Neural progenitor cell (in vitro differentiated cells): ENCODE measurements around the gene FOXC2. TPM values are rescaled to one million over a fixed set of nuclear protein-coding genes. Genes with fewer than 3 reads are reported as not detected.

Experiments
- DNase-seq: peaks from one replicate; pipeline ENCODE4 v3.0.0-alpha.2; 2016; ENCODE audit warnings: low spot score
- H2AFZ ChIP-seq: fragments of 200-600 bp; sonication (generic); replicated peaks from 2 replicates; pipeline ENCODE4 v1.6.1; 2016; ENCODE audit warnings: antibody characterized with exemption
- H3F3A ChIP-seq: fragments of 200-600 bp; sonication (generic); 2 replicates; pipeline ENCODE4 v1.6.1; 2016; ENCODE audit warnings: antibody characterized with exemption, low read depth
- H3K27ac ChIP-seq: fragments of 200-600 bp; sonication (generic); 2 replicates; pipeline ENCODE4 v1.5.1; 2016; ENCODE audit warnings: mild to moderate bottlenecking
- H3K27me3 ChIP-seq: fragments of 200-600 bp; sonication (generic); 2 replicates; pipeline ENCODE4 v1.6.1; 2016; ENCODE audit warnings: mild to moderate bottlenecking, moderate library complexity
- H3K36me3 ChIP-seq: fragments of 200-600 bp; sonication (generic); 2 replicates; pipeline ENCODE4 v1.5.1; 2016
- H3K4me1 ChIP-seq: fragments of 200-600 bp; sonication (generic); 2 replicates; pipeline ENCODE4 v1.6.1; 2016; ENCODE audit warnings: mixed run types
- H3K4me2 ChIP-seq: fragments of 200-600 bp; sonication (generic); 2 replicates; pipeline ENCODE4 v1.6.1; 2016
- H3K4me3 ChIP-seq: fragments of 200-600 bp; sonication (generic); 2 replicates; pipeline ENCODE4 v1.5.1; 2016
- H3K79me2 ChIP-seq: fragments of 200-600 bp; sonication (generic); 2 replicates; pipeline ENCODE4 v1.6.1; 2016; ENCODE audit warnings: low read depth
- H3K9ac ChIP-seq: fragments of 200-600 bp; sonication (generic); 2 replicates; pipeline ENCODE4 v1.6.1; 2016
- H3K9me3 ChIP-seq: fragments of 200-600 bp; sonication (generic); 2 replicates; pipeline ENCODE4 v1.5.1; 2016; ENCODE audit warnings: low read depth
- H4K20me1 ChIP-seq: fragments of 200-600 bp; sonication (generic); 2 replicates; pipeline ENCODE4 v1.6.1; 2016; ENCODE audit warnings: low read depth
- H3K27ac Mint-ChIP-seq: 3 replicates; pipeline ENCODE4 v1.8.0; 2021; ENCODE audit warnings: mixed read lengths
- H3K27me3 Mint-ChIP-seq: 2 replicates; pipeline ENCODE4 v1.8.0; 2022; ENCODE audit warnings: low read depth, mild to moderate bottlenecking, inconsistent platforms, moderate library complexity, mixed read lengths; ENCODE audit not compliant: insufficient read depth
- H3K36me3 Mint-ChIP-seq: 3 replicates; pipeline ENCODE4 v1.8.0; 2021; ENCODE audit warnings: mixed read lengths
- H3K4me1 Mint-ChIP-seq: 3 replicates; pipeline ENCODE4 v1.8.0; 2021; ENCODE audit warnings: mixed read lengths
- H3K4me3 Mint-ChIP-seq: 3 replicates; pipeline ENCODE4 v1.8.0; 2021; ENCODE audit warnings: mild to moderate bottlenecking, moderate library complexity, mixed read lengths
- H3K9me3 Mint-ChIP-seq: 3 replicates; pipeline ENCODE4 v1.8.0; 2020; ENCODE audit warnings: mixed read lengths
- EZH2 ChIP-seq: fragments of 200-600 bp; sonication (generic); IDR thresholded peaks from 2 replicates; pipeline ENCODE4 v1.6.1; 2017; ENCODE audit warnings: antibody characterized with exemption, mild to moderate bottlenecking, moderate library complexity
- EZH2phosphoT487 ChIP-seq: fragments of 200-600 bp; sonication (generic); IDR thresholded peaks from 2 replicates; pipeline ENCODE4 v1.6.1; 2017; ENCODE audit warnings: antibody characterized with exemption
- total RNA-seq: library from RNA; depleted of rRNA; stranded (reverse); fragments of >200 nt; gene quantifications from 2 replicates; pipeline ENCODE4 v1.2.3, GENCODE V29; 2015; ENCODE audit warnings: low replicate concordance
- TF ChIP-seq, protein P1 (sequence below): fragments of 200-600 bp; sonication (generic); IDR thresholded peaks from 2 replicates; pipeline ENCODE4 v1.5.1; 2017; ENCODE audit warnings: antibody characterized with exemption, mild to moderate bottlenecking

The FOXC2 gene
- total RNA-seq, 1 donor from 2014 or later: not detected

DNA sequence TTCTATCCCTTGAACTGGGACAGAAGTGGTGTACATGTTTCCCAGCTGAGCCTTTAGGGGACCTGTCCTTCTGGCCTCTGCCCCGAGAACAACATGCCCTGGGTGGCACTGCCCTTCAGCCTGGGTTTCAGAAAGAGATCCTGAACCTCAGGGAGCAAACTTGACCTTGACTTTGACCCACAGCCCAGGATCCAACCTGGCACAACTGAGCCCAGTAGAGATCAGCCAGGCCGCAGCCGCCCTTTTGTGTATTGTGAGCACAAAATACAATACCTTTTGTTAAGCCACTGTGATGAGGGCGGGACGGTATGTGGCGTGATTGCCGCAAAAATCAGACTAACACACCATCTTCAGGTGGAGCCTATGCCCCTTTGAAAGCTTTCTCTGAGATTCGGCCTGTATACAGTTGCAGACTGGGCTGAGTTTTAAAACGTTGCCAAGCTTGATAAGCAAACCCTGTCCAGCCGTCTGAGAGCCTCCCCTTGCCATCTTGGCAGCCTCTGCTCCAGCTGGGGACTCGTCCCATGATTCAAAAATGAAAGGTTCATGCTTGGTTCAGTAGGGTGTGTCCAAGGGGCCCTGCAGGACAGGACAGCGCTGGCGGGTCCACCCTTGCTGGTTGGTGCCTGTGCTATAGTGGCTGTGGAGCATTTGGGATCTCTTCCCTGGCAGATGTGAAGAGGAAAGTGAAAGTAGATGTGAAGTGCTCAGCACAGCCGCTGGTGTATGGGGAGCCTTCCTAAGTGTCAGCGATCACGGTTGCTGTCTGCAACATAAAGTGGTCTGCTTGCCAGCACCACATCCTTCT is 52.0 kb downstream of the FOXC2 start:
- H3K9me3 Mint-ChIP-seq: no peaks in the 10 kb centered on the region
- H3K27me3 Mint-ChIP-seq: peaks cover 2% of the 10 kb centered on the region
- no peaks in the 10 kb centered on the region for H3K36me3 Mint-ChIP-seq
- no peaks in the 10 kb centered on the region for H3F3A ChIP-seq
- no peak overlapping the region for H3K27ac ChIP-seq
- no peaks in the 10 kb centered on the region for H3K4me1 ChIP-seq
- no peak overlapping the region for H2AFZ ChIP-seq
- no peak for DNase-seq
- no peak overlapping the region for H3K4me3 Mint-ChIP-seq
- TF ChIP-seq EZH2: no peak
- TF ChIP-seq, protein P1, sequence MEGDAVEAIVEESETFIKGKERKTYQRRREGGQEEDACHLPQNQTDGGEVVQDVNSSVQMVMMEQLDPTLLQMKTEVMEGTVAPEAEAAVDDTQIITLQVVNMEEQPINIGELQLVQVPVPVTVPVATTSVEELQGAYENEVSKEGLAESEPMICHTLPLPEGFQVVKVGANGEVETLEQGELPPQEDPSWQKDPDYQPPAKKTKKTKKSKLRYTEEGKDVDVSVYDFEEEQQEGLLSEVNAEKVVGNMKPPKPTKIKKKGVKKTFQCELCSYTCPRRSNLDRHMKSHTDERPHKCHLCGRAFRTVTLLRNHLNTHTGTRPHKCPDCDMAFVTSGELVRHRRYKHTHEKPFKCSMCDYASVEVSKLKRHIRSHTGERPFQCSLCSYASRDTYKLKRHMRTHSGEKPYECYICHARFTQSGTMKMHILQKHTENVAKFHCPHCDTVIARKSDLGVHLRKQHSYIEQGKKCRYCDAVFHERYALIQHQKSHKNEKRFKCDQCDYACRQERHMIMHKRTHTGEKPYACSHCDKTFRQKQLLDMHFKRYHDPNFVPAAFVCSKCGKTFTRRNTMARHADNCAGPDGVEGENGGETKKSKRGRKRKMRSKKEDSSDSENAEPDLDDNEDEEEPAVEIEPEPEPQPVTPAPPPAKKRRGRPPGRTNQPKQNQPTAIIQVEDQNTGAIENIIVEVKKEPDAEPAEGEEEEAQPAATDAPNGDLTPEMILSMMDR: no peak
- no peak for TF ChIP-seq EZH2phosphoT487
- no peaks in the 10 kb centered on the region for H3K79me2 ChIP-seq
- no peak overlapping the region for H3K4me2 ChIP-seq
- no peak overlapping the region for H3K9ac ChIP-seq
- no peak overlapping the region for H3K4me3 ChIP-seq
- H3K27ac Mint-ChIP-seq: no peak overlapping the region
- no peaks in the 10 kb centered on the region for H3K27me3 ChIP-seq
- no peaks in the 10 kb centered on the region for H3K36me3 ChIP-seq
- peaks cover 20% of the 10 kb centered on the region for H3K4me1 Mint-ChIP-seq
- no peaks in the 10 kb centered on the region for H4K20me1 ChIP-seq
- H3K9me3 ChIP-seq: no peaks in the 10 kb centered on the region

Other genes starting within 250 kb of the FOXC2 start
- gene FOXF1, start 56.3 kb upstream of the FOXC2 start, total RNA-seq: not detected in 2 replicates
- 17.4 and 34.6 TPM in 2 replicates for gene MTHFSD, start 11.6 kb upstream of the FOXC2 start, total RNA-seq
- 0.07 and 0.31 TPM in 2 replicates for gene FOXL1, start 11.7 kb downstream of the FOXC2 start, total RNA-seq